NCI-H1417 treated with DMSO at 0.1 percent for 48 hours (cell line): ENCODE measurements around the gene SMTN.
"Not testable (repeated sequence)": the region's sequence is repeated elsewhere in the genome, so short reads cannot be mapped to it uniquely, and the experiment has no call there.

Experiments used
- DNase-seq: peaks from one replicate; lab custom pipeline; 2025; lab: John Stamatoyannopoulos, UW

The SMTN gene

GRCh38 chr22:31080848-31081649 lies at the start of gene SMTN:
SMTN (plus strand) TSS chr22:31081318; CDS start chr22:31083259, 1,941 bp downstream.
- DNase-seq = no peak

- DNase-seq = no peak
Measured at GRCh38 chr22:31036671-31037550, 44.2 kb upstream of the SMTN start.

DNA sequence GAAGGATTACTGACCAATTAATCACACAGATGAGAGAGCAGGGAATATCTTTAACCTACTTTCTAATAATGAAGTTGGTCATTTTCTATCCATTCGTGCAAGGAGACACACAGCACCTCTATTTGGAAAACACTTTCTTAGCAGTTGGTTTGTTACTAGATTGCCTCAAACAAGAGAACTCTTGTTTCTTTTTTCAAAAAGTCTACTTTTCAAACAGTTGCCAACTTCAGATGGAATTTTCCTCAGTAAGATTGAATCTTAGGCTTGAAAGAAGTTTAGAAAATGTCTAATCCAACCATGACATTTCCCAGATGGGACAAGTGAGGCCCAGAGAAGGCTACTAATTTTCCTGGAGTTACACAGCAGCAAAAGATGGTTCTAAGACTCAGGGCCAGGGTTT lies 42.4 kb upstream of the SMTN start:
- DNase-seq = no peak

- DNase-seq = no peak
Measured at GRCh38 chr22:31039393-31039792, 41.7 kb upstream of the SMTN start.

DNA sequence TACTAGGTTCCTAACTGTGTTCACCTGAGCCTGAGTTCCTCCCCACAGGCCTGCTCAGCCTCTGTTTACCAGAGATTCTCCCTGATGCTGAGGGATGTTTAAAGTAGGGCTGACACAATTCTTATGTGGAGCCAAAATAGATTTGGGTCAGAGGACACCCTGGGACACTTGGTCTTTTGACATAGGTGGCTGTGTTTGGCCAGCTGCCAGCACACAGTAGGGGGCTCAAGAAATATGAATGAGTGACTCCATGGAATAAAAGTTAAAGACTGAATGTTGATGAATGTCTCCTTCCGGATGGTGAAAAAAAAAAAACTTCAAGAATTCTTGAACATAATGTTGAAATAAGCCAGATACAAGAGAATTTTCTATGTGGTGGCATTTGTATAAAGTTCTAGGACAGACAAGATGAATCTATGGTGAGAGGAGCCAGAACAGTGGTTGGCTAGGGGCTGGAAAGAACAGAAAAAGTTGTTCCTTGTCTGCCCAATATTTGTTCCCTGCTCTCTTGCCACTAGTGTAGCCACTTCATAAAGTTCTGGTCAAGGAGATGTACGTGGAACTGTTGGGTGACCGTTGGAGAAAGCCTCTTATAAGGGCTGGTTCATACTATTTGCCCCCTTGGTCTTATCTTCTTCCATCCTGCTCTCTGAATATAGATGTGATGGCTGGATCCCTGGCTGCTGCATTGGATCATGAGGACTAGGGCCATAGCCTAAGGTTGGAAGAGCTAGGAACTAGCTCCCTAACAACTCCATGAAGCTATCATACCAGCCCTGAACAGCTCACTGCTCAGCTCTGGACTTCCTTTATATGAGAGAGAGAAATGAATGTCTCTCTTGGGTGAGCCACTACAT lies 40.3 kb upstream of the SMTN start:
- DNase-seq = no peak

DNA sequence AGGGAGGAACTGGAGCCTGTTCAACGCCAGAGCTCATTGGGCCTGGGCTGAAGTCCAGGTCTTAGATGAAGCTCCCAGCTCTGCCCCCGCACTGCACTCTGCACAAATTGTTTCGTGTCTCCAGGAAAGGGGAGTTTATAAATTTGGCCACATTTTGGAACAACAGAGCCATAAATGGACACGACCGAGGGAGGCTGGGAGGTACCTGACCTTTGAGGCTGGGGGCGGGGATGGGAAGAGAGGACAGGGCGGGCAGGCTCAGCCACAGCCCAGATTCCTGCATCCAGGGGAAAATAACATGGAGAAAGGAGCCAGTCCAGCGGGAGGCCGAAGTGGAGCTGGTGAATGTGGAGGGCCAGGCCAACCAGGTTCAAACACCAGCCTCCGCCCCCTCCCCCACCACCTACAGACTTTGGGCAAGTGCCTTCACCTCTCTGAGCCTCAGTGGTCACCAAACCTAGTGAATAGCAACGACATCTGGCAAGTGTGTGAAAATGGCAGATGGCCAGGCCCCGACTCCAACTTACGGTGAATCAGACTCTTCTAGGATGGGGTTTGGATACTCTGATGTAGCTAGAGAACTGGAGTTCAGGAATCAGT lies 36.8 kb upstream of the SMTN start:
- DNase-seq = no peak

- no peak for DNase-seq
Measured at GRCh38 chr22:31045900-31046538, 35.1 kb upstream of the SMTN start.

DNA sequence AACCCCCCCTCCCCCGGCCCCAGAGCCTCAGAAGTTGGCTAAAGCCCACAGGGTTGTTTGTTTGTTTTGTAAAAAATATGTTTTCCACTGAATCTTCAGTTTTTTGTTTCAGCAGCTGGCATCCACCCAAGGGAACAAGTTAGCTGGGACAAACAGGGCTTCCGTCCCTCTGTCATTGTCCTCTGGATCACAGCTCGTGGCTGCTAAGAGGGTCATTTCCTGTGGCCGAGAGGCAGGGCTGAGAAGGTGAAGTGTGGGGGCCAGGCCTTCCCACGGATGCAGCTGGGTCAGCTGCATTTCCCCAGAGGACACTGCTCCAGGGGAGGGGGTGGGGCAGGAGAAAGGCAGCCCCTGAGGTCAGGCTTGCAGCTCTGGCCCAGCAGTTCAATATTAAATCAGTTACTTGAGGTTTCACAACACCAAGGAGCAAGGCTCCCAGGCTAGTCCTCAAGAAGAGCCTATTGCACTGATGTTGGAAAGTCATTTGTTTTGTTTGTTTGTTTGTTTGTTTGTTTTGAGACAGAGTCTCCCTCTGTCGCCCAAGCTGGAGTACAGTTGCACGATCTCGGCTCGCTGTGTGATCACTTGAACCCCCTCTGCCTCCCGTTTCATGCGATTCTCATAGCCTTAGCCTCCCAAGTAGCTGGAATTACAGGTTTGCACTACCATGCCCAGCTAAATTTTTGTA lies 34.4 kb upstream of the SMTN start:
- DNase-seq = no peak

- DNase-seq = no peak
Measured at GRCh38 chr22:31048570-31048969, 32.5 kb upstream of the SMTN start.

- no peak for DNase-seq
Measured at GRCh38 chr22:31049815-31050420, 31.2 kb upstream of the SMTN start.

DNA sequence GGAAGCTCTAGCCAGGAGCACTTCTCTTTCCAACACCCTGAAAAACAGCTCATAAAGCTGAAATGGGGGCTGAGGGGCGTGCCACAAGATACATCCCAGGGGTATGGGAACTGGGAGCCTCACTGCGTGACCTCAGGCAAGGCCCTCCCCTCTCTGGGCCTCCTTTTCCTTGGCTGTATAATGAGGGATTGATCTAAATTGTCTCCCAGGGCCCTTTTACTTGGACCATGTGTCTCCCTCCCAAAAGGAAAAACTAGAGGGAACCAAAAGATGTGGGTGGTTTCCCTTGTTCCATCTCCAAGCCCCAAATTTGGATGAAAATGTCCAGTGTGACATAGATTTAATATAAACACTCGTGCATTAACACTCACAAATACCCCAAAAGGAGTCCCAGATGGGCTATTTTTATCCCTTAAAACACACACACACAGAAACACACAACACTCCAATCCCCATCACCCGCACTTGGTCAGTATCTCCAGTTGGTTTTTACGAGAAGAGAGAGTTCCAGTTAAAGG lies 25.9 kb upstream of the SMTN start:
- DNase-seq = no peak

GRCh38 chr22:31055635-31056159 lies 25.4 kb upstream of the SMTN start:
- no peak for DNase-seq

DNA sequence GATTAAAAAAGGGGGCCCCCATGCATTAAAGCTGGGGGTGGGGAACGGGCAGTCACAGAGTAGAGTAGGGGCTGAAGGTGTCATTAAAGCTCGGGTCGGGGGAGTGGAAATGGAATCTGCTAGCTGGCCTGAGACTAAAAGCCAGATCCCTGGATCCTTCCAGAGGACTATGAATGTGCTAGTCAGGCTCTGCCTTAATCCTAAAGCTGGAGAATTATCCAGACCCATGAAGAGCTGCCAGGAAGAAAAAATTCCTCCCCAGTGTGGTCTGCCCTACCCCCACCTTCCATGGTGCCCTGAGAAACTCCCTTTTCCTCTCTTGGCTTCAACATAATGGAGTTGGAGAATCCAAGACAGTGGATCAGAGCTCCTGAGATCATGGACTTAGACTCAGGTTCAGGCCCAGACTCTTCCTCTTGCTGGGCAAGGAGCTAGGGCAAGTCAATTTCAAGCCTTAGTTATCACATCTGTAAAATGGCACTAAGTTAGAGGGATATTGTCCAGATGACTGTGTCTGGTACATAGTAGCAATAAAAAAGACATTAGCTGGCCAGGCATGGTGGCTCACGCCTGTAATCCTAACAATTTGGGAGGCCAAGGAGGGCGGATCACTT lies 24.0 kb upstream of the SMTN start:
- DNase-seq = no peak

GRCh38 chr22:31059663-31060062 lies 21.5 kb upstream of the SMTN start:
- not testable (repeated sequence) for DNase-seq

- DNase-seq = no peak
Measured at GRCh38 chr22:31062566-31063230, 18.4 kb upstream of the SMTN start.

DNA sequence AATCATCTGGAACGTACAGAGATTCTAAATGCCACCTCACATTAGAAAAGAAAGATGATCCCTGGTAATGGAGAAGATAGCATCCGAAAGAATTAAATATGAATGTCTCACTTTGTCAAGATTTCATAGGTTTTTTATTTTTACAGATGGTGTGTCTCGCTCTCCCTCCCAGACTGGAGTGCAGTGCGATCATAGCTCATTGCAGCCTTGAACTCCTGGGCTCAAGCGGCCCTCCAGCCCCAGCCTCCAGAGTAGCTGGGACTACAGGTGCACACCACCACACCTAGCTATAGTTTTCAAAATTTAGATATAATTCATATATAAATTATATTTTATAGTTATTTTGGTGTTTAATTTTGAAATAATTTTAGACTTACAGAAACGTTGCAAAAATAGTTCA lies 16.7 kb upstream of the SMTN start:
- no peak for DNase-seq

- DNase-seq = no peak
Measured at GRCh38 chr22:31068970-31069369, 12.1 kb upstream of the SMTN start.

GRCh38 chr22:31069691-31070314 lies 11.3 kb upstream of the SMTN start:
- DNase-seq = not testable (repeated sequence)
